ENCODE measurements around the gene COA5.

Gene COA5, protein sequence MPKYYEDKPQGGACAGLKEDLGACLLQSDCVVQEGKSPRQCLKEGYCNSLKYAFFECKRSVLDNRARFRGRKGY

GRCh38 chr2:98608116-98608961 is at the start of gene COA5, which contains the start of gene UNC50:
COA5 (minus strand) TSS chr2:98608512; CDS start chr2:98608405, 107 bp downstream.
UNC50 (plus strand) TSS chr2:98608589; CDS start chr2:98609760, 1,171 bp downstream.
- DNase-seq = peak; percentile 85 to 90 (median 90)

GRCh38 chr2:98656800-98657199 is 48.5 kb upstream of the COA5 start:
- no peak for DNase-seq

- DNase-seq = peak in 1 of 3 experiments; percentile 2
Measured at GRCh38 chr2:98654699-98655495, 46.6 kb upstream of the COA5 start.

DNA sequence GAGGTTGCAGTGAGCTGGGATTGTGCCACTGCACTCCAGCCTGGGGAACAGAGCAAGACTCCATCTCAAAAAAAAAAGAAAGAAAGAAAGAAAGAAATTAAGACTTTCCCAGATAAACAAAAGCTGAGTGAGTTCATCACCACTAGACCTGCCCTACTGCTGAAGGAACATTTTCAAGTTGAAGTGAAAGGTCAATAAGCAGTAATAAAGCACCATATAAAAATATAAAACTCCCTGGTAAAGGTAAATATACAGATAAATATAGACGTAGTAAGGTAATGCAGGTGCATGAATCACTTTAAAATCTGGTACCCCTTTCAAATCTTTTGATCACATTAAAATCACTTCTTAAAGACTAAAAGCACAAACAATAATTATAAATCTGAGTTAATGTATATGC is 42.7 kb upstream of the COA5 start:
- no peak for DNase-seq

DNA sequence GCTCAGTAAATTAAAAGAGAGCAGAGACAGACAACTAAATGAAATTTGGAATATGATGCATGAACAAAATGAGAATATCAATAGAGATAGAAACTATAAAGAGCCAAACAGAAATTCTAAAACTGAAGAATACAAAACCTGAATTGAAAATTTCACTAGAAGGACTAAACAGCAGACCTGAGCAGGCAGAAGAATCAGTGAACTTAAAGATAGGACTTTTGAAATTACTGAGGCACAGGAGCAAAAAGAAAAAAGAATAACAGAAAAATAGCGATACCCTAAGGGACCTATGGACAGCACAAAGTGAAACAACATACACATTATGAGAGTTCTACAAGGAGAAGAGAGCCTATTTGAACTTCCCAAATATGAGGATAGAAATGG is 41.7 kb upstream of the COA5 start:
- no peak for DNase-seq

DNA sequence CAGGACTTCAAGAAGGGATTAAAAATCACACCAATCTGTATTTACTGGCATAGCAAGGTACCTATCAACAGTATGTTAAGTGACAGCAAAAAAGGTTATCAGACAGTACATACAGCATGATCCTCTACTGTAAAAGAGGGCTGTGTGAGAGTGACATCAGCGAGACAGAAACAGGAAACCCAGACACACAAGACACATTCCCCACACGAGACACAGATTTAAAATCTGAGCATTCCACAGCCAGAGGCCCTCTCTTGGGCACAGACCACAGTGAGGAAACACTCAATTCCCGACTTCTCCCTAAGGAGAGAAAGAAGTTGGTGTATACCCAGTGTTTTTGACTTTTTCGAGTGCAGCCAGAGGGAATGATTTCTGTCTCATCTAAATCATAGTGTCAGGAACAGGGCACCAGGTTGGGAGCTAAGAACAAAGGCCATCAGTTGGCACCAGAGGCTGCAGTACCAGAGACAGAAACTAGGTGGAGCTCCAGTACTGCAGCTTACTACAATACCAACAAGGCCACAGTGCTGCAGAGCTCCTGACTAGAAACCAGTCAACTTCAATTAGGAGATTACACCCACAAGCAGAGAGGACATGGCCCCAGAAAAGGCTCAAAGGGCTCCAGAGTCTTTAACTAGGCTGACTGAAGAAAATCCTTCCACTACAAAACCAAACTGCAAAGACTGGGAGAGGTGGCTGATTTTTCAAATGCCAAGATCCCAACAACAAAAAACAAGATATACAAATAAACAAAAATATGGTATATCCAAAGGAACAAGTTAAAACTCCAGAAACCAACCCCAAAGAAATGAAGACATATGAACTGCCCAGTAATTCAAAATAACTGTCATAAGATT is 41.1 kb upstream of the COA5 start:
- DNase-seq = peak; percentile 70 to 90 (median 80)

GRCh38 chr2:98648451-98648850 is 40.1 kb upstream of the COA5 start:
- no peak for DNase-seq

DNA sequence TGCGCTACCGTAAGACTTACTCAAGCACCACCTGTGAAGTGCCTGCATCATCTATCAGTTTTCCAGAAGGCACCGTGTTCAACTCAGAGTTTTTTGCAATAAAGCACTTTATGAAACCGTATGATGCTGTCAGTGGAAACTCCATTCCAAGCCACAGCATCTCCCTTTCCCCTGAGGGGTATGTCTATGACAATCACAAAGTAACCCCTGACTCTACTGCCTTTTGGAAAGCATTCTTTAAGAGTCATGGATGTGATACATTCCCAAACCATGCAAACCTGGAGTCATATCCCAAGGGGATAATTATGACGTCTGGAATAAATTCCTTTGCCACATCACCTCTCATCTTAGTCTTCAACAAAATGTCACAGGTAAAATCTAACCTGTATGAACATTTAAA is 39.3 kb upstream of the COA5 start:
- no peak for DNase-seq

GRCh38 chr2:98643496-98644100 is 35.3 kb upstream of the COA5 start:
- DNase-seq = no peak

- DNase-seq = no peak
Measured at GRCh38 chr2:98637401-98638147, 29.3 kb upstream of the COA5 start.

DNA sequence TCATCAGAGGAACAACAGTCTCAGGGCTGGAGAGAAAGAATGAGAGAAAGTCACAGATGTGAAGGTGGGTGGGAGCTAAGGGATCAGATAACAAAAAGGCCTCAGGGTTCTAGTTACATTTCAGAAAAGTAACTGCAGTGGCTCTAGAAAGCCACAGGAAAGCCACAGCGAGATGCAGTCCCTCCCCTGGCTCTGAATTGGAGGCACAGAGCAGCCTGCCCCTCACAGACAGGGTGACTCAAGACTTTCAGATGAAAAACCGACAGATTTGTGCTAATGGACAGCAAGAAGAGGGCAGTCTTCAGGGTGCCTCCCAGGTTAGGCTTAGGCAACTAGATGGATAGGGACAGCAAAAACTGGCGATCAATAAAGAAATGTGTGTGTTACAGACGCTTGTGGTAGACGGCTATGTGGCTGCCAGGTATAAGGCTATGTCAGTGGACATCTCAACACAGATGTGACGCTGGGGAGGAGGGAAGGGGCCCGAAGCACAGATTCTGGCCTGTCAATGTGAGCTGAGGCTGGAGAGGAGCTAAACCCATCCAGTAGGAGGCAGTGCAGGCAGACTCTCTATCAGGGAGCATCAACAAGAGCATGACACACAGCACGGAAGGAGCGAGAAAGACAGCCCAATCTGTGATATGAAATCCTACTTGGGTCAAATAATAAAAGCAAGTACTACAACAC is 26.2 kb upstream of the COA5 start:
- DNase-seq = no peak

DNA sequence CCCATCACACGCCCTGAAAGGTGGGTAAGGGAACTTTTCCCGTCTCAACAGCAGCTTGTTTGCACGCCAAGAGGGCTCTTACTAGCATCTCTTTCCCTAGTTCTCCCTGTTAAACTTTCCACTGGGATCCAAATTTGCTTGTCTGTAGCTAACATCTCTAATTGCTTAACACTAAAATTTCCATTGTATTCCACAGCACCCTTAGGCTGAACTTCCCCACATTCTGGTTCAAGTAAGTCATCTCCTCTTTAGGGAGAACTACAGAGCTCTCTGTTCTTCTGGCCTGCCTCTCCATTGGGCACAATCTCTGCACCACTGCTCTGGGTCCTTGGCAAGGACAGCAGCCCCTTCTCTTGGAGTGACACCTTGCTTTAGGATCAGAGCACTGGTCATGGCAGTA is 24.0 kb upstream of the COA5 start:
- DNase-seq = no peak

DNA sequence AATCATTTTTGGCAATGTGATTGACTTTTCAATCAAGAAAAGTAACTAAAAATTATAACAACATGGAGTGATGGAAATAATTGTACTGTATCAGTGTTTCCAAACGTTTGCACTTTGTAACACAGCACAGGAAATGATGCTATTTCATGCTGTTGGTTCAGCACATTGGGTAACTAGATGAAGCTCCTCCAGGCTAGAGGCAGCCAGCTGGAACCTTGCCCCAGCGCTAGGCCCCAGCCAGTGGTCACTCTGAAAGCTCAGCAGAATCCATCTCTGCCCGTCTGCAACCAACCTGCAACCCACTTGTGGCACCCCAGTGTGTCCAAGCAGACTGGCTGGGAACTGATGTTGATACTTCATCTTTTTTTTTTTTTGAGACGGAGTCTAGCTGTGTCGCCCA is 15.3 kb upstream of the COA5 start:
- no peak for DNase-seq

GRCh38 chr2:98617149-98617548 is 8.8 kb upstream of the COA5 start:
- no peak for DNase-seq

- no peak for DNase-seq
Measured at GRCh38 chr2:98615481-98615880, 7.2 kb upstream of the COA5 start.

DNA sequence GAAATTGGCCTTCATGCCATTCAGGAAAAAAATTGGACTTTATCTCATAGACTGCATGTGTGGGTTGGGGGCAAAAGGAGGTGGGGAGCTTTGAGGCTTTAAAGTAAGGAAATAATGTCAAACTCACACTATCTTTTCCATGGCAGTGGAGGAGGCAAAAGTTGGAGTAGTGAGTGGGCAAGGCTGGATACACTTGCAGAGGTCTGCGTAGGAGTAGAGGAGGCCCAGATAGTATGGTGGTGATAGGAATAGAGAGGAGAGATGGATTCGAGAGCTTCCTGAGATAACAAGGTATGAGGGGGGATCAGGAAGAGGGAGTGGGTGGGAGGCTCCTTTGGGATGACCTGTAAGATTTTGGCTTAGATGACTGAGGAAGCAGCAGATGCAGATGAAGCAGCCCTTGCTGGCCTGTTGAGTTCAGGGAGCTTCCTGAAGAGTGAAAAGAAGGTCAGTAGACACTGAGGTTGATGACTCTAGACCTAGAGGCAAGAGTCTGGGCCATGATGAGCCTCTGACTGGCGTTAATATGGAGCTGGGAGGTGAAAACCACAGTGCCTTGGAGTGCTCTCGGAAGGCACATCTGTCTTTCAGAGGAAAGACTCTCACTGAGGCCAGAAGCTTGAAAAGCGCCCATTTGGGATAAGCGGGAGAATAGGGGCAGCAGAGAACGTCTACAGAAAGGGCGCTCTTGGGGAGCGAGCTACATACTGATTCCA is 5.9 kb upstream of the COA5 start:
- DNase-seq = no peak

GRCh38 chr2:98608962-98609604 is 771 bp upstream of the COA5 start:
- peak in 1 of 3 experiments; percentile 6 for DNase-seq

GRCh38 chr2:98607741-98608115 is 584 bp downstream of the COA5 start:
- no peak for DNase-seq

DNA sequence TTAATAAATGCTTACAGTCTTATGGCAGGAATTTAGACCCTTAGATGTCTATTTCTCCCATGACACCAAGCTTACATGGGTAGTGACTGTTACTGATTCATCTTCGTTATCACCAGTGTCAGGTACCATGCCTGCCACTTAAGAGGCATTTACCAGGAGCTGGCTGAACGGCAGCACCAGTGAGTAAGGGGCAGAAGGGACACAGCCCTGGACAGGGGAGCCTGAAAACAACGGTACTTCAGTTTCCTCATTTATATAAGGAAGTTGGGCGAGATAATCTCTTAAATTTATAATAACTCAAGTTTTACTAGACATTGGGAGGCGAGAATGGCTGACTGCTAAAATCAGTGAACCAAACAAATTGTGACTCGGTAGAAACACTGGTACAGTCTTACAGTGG is 1.2 kb downstream of the COA5 start:
- no peak for DNase-seq

- no peak for DNase-seq
Measured at GRCh38 chr2:98606431-98606830, 1.9 kb downstream of the COA5 start.
